Stimulated activated CD8-positive, alpha-beta memory T cell treated with anti-CD3 and anti-CD28 coated beads, Interleukin-15, amount 100 ng/mL, for 4 hours (primary cell): ENCODE measurements around the gene CUBN.
A peak's percentile ranks its signal among the peaks of the same experiment; 100 is the strongest.

Source experiments
- DNase-seq, 2 donors: peaks; one replicate each; pipeline ENCODE4 v3.0.0-alpha.2; 2020; ENCODE audit warnings: low read depth in 2 of 2

Gene CUBN

GRCh38 chr10:16952080-16952479 lies 177.5 kb downstream of the CUBN start:
- no peak for DNase-seq

GRCh38 chr10:16950656-16951601 lies 178.7 kb downstream of the CUBN start:
- DNase-seq: no peak

GRCh38 chr10:16949816-16950215 lies 179.8 kb downstream of the CUBN start:
- DNase-seq: no peak

- peak in 1 of 2 donors; percentile 16 for DNase-seq
Measured at GRCh38 chr10:16948361-16948760, 181.2 kb downstream of the CUBN start.

GRCh38 chr10:16947069-16947468 lies 182.5 kb downstream of the CUBN start:
- no peak for DNase-seq

GRCh38 chr10:16945593-16945992 lies 184.0 kb downstream of the CUBN start:
- DNase-seq: no peak

- DNase-seq: no peak
Measured at GRCh38 chr10:16944986-16945385, 184.6 kb downstream of the CUBN start.

- no peak for DNase-seq
Measured at GRCh38 chr10:16944402-16944801, 185.2 kb downstream of the CUBN start.

- DNase-seq: no peak
Measured at GRCh38 chr10:16943295-16944285, 186.0 kb downstream of the CUBN start.

- DNase-seq: no peak
Measured at GRCh38 chr10:16942381-16943078, 187.1 kb downstream of the CUBN start.

- DNase-seq: no peak
Measured at GRCh38 chr10:16941870-16942269, 187.7 kb downstream of the CUBN start.

GRCh38 chr10:16941067-16941466 lies 188.5 kb downstream of the CUBN start:
- DNase-seq: no peak

GRCh38 chr10:16938952-16939351 lies 190.7 kb downstream of the CUBN start:
- no peak for DNase-seq

- DNase-seq: no peak
Measured at GRCh38 chr10:16934461-16934860, 195.2 kb downstream of the CUBN start.

GRCh38 chr10:16933783-16934182 lies 195.8 kb downstream of the CUBN start:
- no peak for DNase-seq

- DNase-seq: no peak
Measured at GRCh38 chr10:16931930-16932329, 197.7 kb downstream of the CUBN start.

GRCh38 chr10:16930540-16930939 lies 199.1 kb downstream of the CUBN start:
- no peak for DNase-seq

GRCh38 chr10:16929069-16929468 lies 200.5 kb downstream of the CUBN start:
- DNase-seq: no peak

GRCh38 chr10:16927546-16927945 lies 202.1 kb downstream of the CUBN start:
- DNase-seq: no peak

GRCh38 chr10:16923726-16924125 lies 205.9 kb downstream of the CUBN start:
- no peak for DNase-seq

- no peak for DNase-seq
Measured at GRCh38 chr10:16923309-16923708, 206.3 kb downstream of the CUBN start.
